GM12872 (cell line): ENCODE data around the gene CX3CR1.

Source experiments
- TF ChIP-seq, protein P1 (sequence below): IDR thresholded peaks from 3 replicates; pipeline ENCODE4 v1.5.1; 2011; ENCODE audit warnings: low read depth, mild to moderate bottlenecking, low read length, moderate library complexity; ENCODE audit not compliant: insufficient read depth

The CX3CR1 gene

DNA sequence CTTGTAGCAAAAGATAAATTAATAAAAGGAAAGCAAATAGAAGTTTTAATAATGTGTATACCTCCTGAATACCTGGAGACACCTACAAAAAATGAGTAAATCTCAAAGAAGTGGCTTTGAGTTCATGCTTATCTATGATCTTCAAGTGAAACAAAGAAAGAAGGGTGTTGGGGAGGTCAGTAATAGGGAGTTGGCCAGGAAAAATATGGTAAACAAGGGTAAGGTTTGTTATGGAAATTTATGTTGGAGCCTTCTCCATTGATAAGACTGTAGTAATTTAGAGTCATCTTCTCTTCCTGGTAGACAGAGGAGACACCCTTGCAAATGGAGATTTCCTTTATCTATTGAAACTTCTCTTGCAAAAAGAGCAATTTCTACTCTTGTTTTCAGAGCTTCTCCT is 43.1 kb upstream of the CX3CR1 start:
- TF ChIP-seq, protein P1, sequence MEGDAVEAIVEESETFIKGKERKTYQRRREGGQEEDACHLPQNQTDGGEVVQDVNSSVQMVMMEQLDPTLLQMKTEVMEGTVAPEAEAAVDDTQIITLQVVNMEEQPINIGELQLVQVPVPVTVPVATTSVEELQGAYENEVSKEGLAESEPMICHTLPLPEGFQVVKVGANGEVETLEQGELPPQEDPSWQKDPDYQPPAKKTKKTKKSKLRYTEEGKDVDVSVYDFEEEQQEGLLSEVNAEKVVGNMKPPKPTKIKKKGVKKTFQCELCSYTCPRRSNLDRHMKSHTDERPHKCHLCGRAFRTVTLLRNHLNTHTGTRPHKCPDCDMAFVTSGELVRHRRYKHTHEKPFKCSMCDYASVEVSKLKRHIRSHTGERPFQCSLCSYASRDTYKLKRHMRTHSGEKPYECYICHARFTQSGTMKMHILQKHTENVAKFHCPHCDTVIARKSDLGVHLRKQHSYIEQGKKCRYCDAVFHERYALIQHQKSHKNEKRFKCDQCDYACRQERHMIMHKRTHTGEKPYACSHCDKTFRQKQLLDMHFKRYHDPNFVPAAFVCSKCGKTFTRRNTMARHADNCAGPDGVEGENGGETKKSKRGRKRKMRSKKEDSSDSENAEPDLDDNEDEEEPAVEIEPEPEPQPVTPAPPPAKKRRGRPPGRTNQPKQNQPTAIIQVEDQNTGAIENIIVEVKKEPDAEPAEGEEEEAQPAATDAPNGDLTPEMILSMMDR: no peak

DNA sequence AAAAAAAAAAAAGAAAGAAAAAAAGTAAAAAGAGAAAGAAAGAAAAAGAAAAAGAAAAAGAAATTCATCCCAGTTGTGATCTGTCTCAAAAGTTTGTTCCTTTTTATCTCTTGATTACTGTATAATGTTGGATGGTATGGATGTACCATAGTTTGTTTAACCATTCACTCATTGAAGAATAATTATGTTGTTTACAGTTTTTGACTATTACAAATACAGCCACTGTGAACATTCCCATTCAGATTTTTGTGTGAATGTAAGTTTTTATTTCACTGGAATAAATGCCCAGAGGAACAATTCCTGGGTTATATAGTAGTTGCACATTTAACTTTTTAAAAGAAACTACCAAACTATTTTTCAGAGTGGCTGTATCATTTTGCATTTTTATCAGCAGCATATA is 39.4 kb upstream of the CX3CR1 start:
- TF ChIP-seq, protein P1: no peak

DNA sequence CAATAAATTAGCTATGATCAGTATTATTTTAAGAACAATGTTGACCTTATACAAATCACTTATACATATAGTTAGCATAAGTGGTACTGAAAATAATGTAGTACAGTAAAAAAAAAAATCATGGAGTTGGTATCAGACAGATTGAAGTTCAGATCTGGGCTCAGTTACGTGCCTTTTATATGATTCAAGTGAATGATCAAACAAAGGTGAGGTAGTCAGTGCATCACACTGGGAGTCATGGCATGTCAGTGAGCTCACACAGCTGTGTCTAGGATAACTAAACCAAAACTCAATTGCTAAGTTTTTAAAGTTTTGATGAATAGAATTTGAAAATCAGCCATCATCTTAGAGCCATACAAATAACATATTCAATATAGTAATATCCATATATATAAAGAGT is 38.5 kb upstream of the CX3CR1 start:
- TF ChIP-seq, protein P1: no peak

DNA sequence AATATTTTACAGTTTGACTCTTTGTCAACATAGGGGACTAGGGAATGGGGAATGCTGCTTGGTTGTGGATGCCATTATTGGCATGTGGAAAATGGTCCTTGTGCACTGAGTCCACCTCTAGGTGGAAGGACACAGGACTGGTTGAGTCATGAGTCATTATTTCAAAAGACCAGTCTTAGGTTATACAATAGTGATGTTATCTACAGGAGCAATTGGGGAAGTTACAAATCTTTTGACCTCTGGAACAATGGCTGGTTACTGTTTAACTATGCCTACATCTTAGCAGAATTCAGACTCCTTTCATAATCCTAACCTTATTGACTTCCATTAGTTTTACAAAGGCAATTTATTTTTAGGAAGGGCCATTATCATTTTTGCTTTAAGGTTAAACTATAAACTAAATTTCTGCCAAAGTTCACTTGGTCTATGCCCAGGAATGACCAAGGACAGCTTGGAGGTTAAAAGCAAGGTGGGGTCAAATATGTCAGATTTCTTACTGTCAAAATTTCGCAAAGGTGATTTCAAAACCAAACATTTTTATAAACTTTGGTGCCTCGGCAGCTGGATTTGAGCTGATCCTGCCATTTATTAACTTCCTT is 37.8 kb upstream of the CX3CR1 start:
- TF ChIP-seq, protein P1: no peak

DNA sequence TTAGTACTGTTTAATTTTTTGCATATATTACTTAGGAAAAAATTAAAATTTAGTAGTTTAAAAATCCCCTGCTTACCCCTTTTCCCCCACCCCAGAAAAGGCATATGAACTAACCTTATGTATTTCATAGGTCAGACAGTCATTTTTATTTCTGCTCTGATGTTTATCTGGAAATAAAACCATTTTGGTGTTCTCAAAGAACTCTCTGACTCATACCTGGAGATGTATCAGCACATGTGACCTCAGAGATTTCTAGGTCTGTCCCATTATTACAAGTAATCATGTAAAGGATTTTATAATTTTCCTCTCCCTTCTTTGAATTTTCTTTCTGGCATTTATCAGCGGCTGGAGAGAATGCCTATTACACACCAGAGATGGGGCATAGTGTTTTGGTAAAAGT is 35.6 kb upstream of the CX3CR1 start:
- TF ChIP-seq, protein P1: no peak

DNA sequence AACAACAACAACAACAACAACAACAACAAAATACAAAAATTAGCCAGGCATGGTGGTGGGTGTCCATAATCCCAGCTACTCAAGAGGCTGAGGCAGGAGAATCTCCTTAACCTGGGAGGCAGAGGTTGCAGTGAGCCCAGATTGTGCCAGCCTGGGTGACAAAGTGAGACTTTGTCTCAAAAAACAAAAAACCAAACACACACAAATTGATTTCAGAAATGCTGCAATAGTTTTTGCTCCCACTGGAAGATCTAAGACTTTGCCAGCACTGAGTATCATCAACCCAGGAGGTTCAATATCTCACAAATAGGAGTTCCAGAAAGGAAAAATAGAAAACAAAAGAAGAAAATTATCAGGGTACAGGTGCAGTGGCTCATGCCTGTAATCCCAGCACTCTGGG is 33.5 kb upstream of the CX3CR1 start:
- TF ChIP-seq, protein P1: no peak

DNA sequence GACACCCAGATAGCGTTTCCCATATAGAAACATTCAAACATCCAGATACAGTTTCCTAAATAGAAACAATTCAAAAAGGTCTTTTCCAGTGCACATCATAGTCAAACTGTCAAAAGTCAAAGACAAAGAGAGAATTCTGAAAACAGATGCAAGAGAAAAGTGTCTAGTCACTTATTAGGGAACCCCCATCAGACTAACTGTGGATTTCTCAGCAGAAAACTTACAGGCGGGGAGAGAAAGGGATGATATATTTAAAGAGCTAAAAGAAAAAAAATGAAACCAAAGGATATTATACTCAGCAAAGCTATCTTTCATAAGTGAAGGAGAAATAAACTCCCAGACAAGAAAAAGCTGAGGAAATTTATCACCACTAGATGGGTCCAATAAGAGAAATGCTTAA is 22.3 kb upstream of the CX3CR1 start:
- TF ChIP-seq, protein P1: no peak
